ENCODE measurements around the gene CACNA1G.

The CACNA1G gene

GRCh38 chr17:50607522-50608175, 47.1 kb downstream of the CACNA1G start:
- no peak for ATAC-seq (ENCODE audit: insufficient read depth, low read depth)
- H2AFZ ChIP-seq (ENCODE audit: low read depth, low read length): no peak overlapping the region
- no peaks in the 10 kb centered on the region for H3K79me2 ChIP-seq (ENCODE audit: insufficient read depth, low read length)
- H3K4me1 ChIP-seq (ENCODE audit: insufficient read depth, low read length): no peaks in the 10 kb centered on the region
- H4K20me1 ChIP-seq (ENCODE audit: insufficient read depth, low read length): 0 out of 2 replicates have a peak, but pooled peaks cover 4% of the 10 kb centered on the region
- H3K9ac ChIP-seq (ENCODE audit: low read depth, low read length): no peak overlapping the region
- H3K27ac ChIP-seq (ENCODE audit: low read length): no peak overlapping the region
- H3K9me3 ChIP-seq (ENCODE audit: insufficient read depth, low read length, severe bottlenecking): no peaks in the 10 kb centered on the region
- no peak overlapping the region for H3K4me2 ChIP-seq (ENCODE audit: insufficient read depth, low read length)
- DNase-seq: no peak
- peaks cover 23% of the 10 kb centered on the region for H3K27me3 ChIP-seq (ENCODE audit: insufficient read depth, low read length, poor library complexity)
- no peaks in the 10 kb centered on the region for H3K36me3 ChIP-seq (ENCODE audit: insufficient read depth, low read length)
- H3K4me3 ChIP-seq (ENCODE audit: low read depth in 1 of 2, low read length in 2 of 2): no peak overlapping the region
- TF ChIP-seq EZH2 (IDR thresholded peaks at IDR 0.05; ENCODE audit: borderline replicate concordance, low read depth, low read length, severe bottlenecking) (no peak), CTCF (IDR thresholded peaks at IDR 0.05; ENCODE audit: borderline replicate concordance, extremely low read depth, low read length, poor library complexity, severe bottlenecking) (no peak)

- Histone ChIP-seq H3K27ac (ENCODE audit: low read length) (no peak overlapping the region), H3K79me2 (ENCODE audit: insufficient read depth, low read length) (no peaks in the 10 kb centered on the region), H3K9ac (ENCODE audit: low read depth, low read length) (no peak overlapping the region), H3K9me3 (ENCODE audit: insufficient read depth, low read length, severe bottlenecking) (no peaks in the 10 kb centered on the region), H4K20me1 (ENCODE audit: insufficient read depth, low read length) (0 out of 2 replicates have a peak, but pooled peaks cover 4% of the 10 kb centered on the region), H3K36me3 (ENCODE audit: insufficient read depth, low read length) (no peaks in the 10 kb centered on the region), H3K4me2 (ENCODE audit: insufficient read depth, low read length) (no peak overlapping the region), H3K27me3 (ENCODE audit: insufficient read depth, low read length, poor library complexity) (peaks cover 23% of the 10 kb centered on the region), H3K4me1 (ENCODE audit: insufficient read depth, low read length) (no peaks in the 10 kb centered on the region), H2AFZ (ENCODE audit: low read depth, low read length) (no peak overlapping the region), H3K4me3 (ENCODE audit: low read depth in 1 of 2, low read length in 2 of 2) (no peak overlapping the region)
- TF ChIP-seq EZH2 (IDR thresholded peaks at IDR 0.05; ENCODE audit: borderline replicate concordance, low read depth, low read length, severe bottlenecking) (no peak), CTCF (IDR thresholded peaks at IDR 0.05; ENCODE audit: borderline replicate concordance, extremely low read depth, low read length, poor library complexity, severe bottlenecking) (no peak)
- no peak for DNase-seq
- ATAC-seq (ENCODE audit: insufficient read depth, low read depth): no peak
Measured at GRCh38 chr17:50608700-50609379, 48.3 kb downstream of the CACNA1G start.

GRCh38 chr17:50609380-50610074, 49.0 kb downstream of the CACNA1G start:
- Histone ChIP-seq H3K36me3 (ENCODE audit: insufficient read depth, low read length) (no peaks in the 10 kb centered on the region), H3K9ac (ENCODE audit: low read depth, low read length) (no peak overlapping the region), H3K27ac (ENCODE audit: low read length) (no peak overlapping the region), H3K27me3 (ENCODE audit: insufficient read depth, low read length, poor library complexity) (peaks cover 23% of the 10 kb centered on the region), H3K4me1 (ENCODE audit: insufficient read depth, low read length) (no peaks in the 10 kb centered on the region), H3K4me3 (ENCODE audit: low read depth in 1 of 2, low read length in 2 of 2) (no peak overlapping the region), H4K20me1 (ENCODE audit: insufficient read depth, low read length) (0 out of 2 replicates have a peak, but pooled peaks cover 4% of the 10 kb centered on the region), H2AFZ (ENCODE audit: low read depth, low read length) (no peak overlapping the region), H3K9me3 (ENCODE audit: insufficient read depth, low read length, severe bottlenecking) (no peaks in the 10 kb centered on the region), H3K79me2 (ENCODE audit: insufficient read depth, low read length) (no peaks in the 10 kb centered on the region), H3K4me2 (ENCODE audit: insufficient read depth, low read length) (no peak overlapping the region)
- ATAC-seq (ENCODE audit: insufficient read depth, low read depth) (no peak), DNase-seq (no peak)
- no peak for TF ChIP-seq CTCF (IDR thresholded peaks at IDR 0.05; ENCODE audit: borderline replicate concordance, extremely low read depth, low read length, poor library complexity, severe bottlenecking)
- TF ChIP-seq EZH2 (IDR thresholded peaks at IDR 0.05; ENCODE audit: borderline replicate concordance, low read depth, low read length, severe bottlenecking): no peak
